Measurements from ENCODE around the gene MAGI2.

MAGI2 gene

GRCh38 chr7:78018641-78019446 lies 1434.6 kb downstream of the MAGI2 start:
- no peak overlapping the region for H3K27ac ChIP-seq (ENCODE audit: low read depth, low read length)
- no peaks in the 10 kb centered on the region for H4K20me1 ChIP-seq (ENCODE audit: control insufficient read depth, insufficient read depth, low read depth, low read length)
- H3F3A ChIP-seq (ENCODE audit: control insufficient read depth, insufficient read depth) = peaks cover 10% of the 10 kb centered on the region
- peak overlapping the region; percentile 60 for H3K4me2 ChIP-seq (ENCODE audit: low read length)
- H3K27me3 ChIP-seq (ENCODE audit: control insufficient read depth, low read length) = peaks cover 44% of the 10 kb centered on the region
- no peaks in the 10 kb centered on the region for H3K79me2 ChIP-seq (ENCODE audit: control insufficient read depth, low read length)
- TF ChIP-seq EZH2phosphoT487 (IDR thresholded peaks at IDR 0.05; ENCODE audit: borderline replicate concordance, low read length) = peak; percentile 78; the same call in 1 of the 2 replicates
- no peak for TF ChIP-seq CTCF (IDR thresholded peaks at IDR 0.05; ENCODE audit: low read depth, low read length, poor library complexity, severe bottlenecking)
- H3K4me3 ChIP-seq (ENCODE audit: low read length) = peak overlapping the region; percentile 58
- H3K36me3 ChIP-seq (ENCODE audit: control insufficient read depth, low read length) = no peaks in the 10 kb centered on the region
- H3K4me1 ChIP-seq (ENCODE audit: control insufficient read depth, low read length) = peaks cover 12% of the 10 kb centered on the region
- H3K9me3 ChIP-seq (ENCODE audit: control insufficient read depth, insufficient read depth, low read length) = no peaks in the 10 kb centered on the region
- no peaks in the 10 kb centered on the region for H3K9me2 ChIP-seq (replicated peaks; ENCODE audit: control insufficient read depth, low read length)

- Histone ChIP-seq H3F3A (ENCODE audit: control insufficient read depth, insufficient read depth) (peaks cover 10% of the 10 kb centered on the region), H3K27ac (ENCODE audit: low read depth, low read length) (no peak overlapping the region), H3K79me2 (ENCODE audit: control insufficient read depth, low read length) (no peaks in the 10 kb centered on the region), H3K9me3 (ENCODE audit: control insufficient read depth, insufficient read depth, low read length) (no peaks in the 10 kb centered on the region), H3K36me3 (ENCODE audit: control insufficient read depth, low read length) (no peaks in the 10 kb centered on the region), H3K9me2 (replicated peaks; ENCODE audit: control insufficient read depth, low read length) (no peaks in the 10 kb centered on the region), H3K4me2 (ENCODE audit: low read length) (no peak overlapping the region), H3K27me3 (ENCODE audit: control insufficient read depth, low read length) (peaks cover 37% of the 10 kb centered on the region), H4K20me1 (ENCODE audit: control insufficient read depth, insufficient read depth, low read depth, low read length) (no peaks in the 10 kb centered on the region), H3K4me1 (ENCODE audit: control insufficient read depth, low read length) (peaks cover 12% of the 10 kb centered on the region), H3K4me3 (ENCODE audit: low read length) (no peak overlapping the region)
- TF ChIP-seq EZH2phosphoT487 (IDR thresholded peaks at IDR 0.05; ENCODE audit: borderline replicate concordance, low read length) (no peak), CTCF (IDR thresholded peaks at IDR 0.05; ENCODE audit: low read depth, low read length, poor library complexity, severe bottlenecking) (no peak)
Measured at GRCh38 chr7:78017591-78018100, 1435.8 kb downstream of the MAGI2 start.

- TF ChIP-seq EZH2phosphoT487 (IDR thresholded peaks at IDR 0.05; ENCODE audit: borderline replicate concordance, low read length) = no peak
- no peak for TF ChIP-seq CTCF (IDR thresholded peaks at IDR 0.05; ENCODE audit: low read depth, low read length, poor library complexity, severe bottlenecking)
- Histone ChIP-seq H3K79me2 (ENCODE audit: control insufficient read depth, low read length) (no peaks in the 10 kb centered on the region), H3K9me3 (ENCODE audit: control insufficient read depth, insufficient read depth, low read length) (no peaks in the 10 kb centered on the region), H4K20me1 (ENCODE audit: control insufficient read depth, insufficient read depth, low read depth, low read length) (no peaks in the 10 kb centered on the region), H3K4me1 (ENCODE audit: control insufficient read depth, low read length) (peaks cover 12% of the 10 kb centered on the region), H3K9me2 (replicated peaks; ENCODE audit: control insufficient read depth, low read length) (no peaks in the 10 kb centered on the region), H3K4me2 (ENCODE audit: low read length) (no peak overlapping the region), H3F3A (ENCODE audit: control insufficient read depth, insufficient read depth) (peaks cover 10% of the 10 kb centered on the region), H3K36me3 (ENCODE audit: control insufficient read depth, low read length) (no peaks in the 10 kb centered on the region), H3K27ac (ENCODE audit: low read depth, low read length) (no peak overlapping the region), H3K4me3 (ENCODE audit: low read length) (no peak overlapping the region), H3K27me3 (ENCODE audit: control insufficient read depth, low read length) (peaks cover 23% of the 10 kb centered on the region)
Measured at GRCh38 chr7:78015574-78016260, 1437.8 kb downstream of the MAGI2 start.
